A673 (cell line): ENCODE data around the gene RRP1B. TPM values are rescaled to one million over a fixed set of nuclear protein-coding genes. Genes with fewer than 3 reads are reported as not detected.

Experiments
- BruUV-seq: library from RNA; stranded (reverse); fragments of 400-500 nt; replicated peaks from 2 replicates; lab custom pipeline; 2021; lab: Mats Ljungman, UMichigan
- CTCF ChIA-PET: fragments of 300-600 bp; sonication (Branson Sonifier 250); formaldehyde crosslinking; loops from one replicate; lab custom pipeline; 2022; ENCODE audit warnings: antibody characterized with exemption; lab: Charles Lee
- POLR2A ChIA-PET: fragments of 300-600 bp; sonication (Branson Sonifier 250); formaldehyde crosslinking; loops from one replicate; lab custom pipeline; 2022; ENCODE audit warnings: antibody characterized with exemption; ENCODE audit not compliant: low non-redundant PET; lab: Charles Lee
- DNase-seq: peaks from one replicate; pipeline ENCODE4 v3.0.0-alpha.2; 2015; ENCODE audit warnings: low spot score
- H3K27ac ChIP-seq: fragments of 200-600 bp; sonication (generic); 2 replicates; pipeline ENCODE4 v1.5.1; 2016; ENCODE audit warnings: mixed run types, low read depth, mild to moderate bottlenecking, mixed read lengths, antibody characterized with exemption, low read length; ENCODE audit not compliant: poor library complexity, severe bottlenecking
- H3K27me3 ChIP-seq: fragments of 200-600 bp; sonication (generic); replicated peaks from 2 replicates; pipeline ENCODE4 v1.6.1; 2017; ENCODE audit warnings: mixed run types, low read depth, mild to moderate bottlenecking, mixed read lengths, antibody characterized with exemption, low read length; ENCODE audit not compliant: insufficient read depth, poor library complexity
- H3K36me3 ChIP-seq: fragments of 200-600 bp; sonication (generic); 2 replicates; pipeline ENCODE4 v1.6.1; 2016; ENCODE audit warnings: mixed run types, mild to moderate bottlenecking, mixed read lengths, antibody characterized with exemption, low read length; ENCODE audit not compliant: insufficient read depth, poor library complexity, severe bottlenecking
- H3K4me1 ChIP-seq: fragments of 200-600 bp; sonication (generic); 2 replicates; pipeline ENCODE4 v1.6.1; 2017; ENCODE audit warnings: mixed run types, mild to moderate bottlenecking, mixed read lengths, antibody characterized with exemption, low read length; ENCODE audit not compliant: insufficient read depth, poor library complexity, severe bottlenecking
- H3K4me3 ChIP-seq: fragments of 200-600 bp; sonication (generic); 2 replicates; pipeline ENCODE4 v1.5.1; 2016; ENCODE audit warnings: low read depth, mixed run types, mild to moderate bottlenecking, mixed read lengths, low read length; ENCODE audit not compliant: poor library complexity, severe bottlenecking
- H3K9me3 ChIP-seq: fragments of 200-600 bp; sonication (generic); 2 replicates; pipeline ENCODE4 v1.6.1; 2016; ENCODE audit warnings: mixed run types, low read depth, mild to moderate bottlenecking, mixed read lengths, antibody characterized with exemption, low read length; ENCODE audit not compliant: poor library complexity, severe bottlenecking
- EZH2 ChIP-seq: fragments of 200-600 bp; sonication (generic); IDR thresholded peaks from 2 replicates; pipeline ENCODE4 v1.6.1; 2017; ENCODE audit warnings: borderline replicate concordance, low read depth, mild to moderate bottlenecking, mixed read lengths, antibody characterized with exemption, low read length; ENCODE audit not compliant: poor library complexity, severe bottlenecking
- intact Hi-C: fragments of 100-400 bp; cut with micrococcal nuclease; formaldehyde crosslinking; loops from one replicate; pipeline ENCODE4 v1.10.0; 2022; ENCODE audit not compliant: unreplicated experiment
- total RNA-seq: library from RNA; stranded (reverse); gene quantifications from 2 replicates; pipeline ENCODE4 v1.2.3, GENCODE V29; 2021
- TF ChIP-seq, protein P1 (sequence below): fragments of 300-800, 200-600 bp; sonication (generic); conservative IDR thresholded peaks from 2 replicates; pipeline ENCODE4 v1.5.1; 2017; ENCODE audit warnings: low read depth, mild to moderate bottlenecking, antibody characterized with exemption, low read length, moderate library complexity, mixed read lengths

RRP1B gene
- total RNA-seq, 1 experiment from 2014 or later = 73.5 TPM

DNA sequence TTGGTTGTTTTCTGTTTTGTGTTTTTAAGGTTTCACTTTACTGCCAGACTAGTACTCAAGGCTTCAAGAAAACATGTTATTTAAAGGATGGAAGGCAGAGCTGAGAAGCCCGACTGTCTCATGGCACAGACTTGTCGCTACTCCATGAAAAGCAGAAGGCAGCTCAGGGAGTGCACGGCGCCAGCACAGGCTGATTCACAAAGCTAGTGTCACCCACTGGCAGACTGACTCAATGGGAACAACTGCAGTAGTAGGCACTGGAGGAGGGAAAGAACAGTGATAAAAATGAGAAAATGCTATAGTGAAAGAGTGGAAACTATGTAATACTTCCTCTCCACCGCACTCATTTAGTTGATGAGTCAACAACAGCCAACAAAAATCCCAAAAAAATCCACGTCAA is 14.8 kb upstream of the RRP1B start:
- CTCF ChIA-PET = interaction anchor here (0.5 kb wide), 1 partner anchor 370 kb away, joined by 3 read pairs; no protein-coding TSS in a partner anchor
- intact Hi-C loops = loop anchor here (10.0 kb wide), 2 partner anchors 330 to 1050 kb away; no protein-coding TSS in a partner anchor
- no peak overlapping the region for H3K27ac ChIP-seq

DNA sequence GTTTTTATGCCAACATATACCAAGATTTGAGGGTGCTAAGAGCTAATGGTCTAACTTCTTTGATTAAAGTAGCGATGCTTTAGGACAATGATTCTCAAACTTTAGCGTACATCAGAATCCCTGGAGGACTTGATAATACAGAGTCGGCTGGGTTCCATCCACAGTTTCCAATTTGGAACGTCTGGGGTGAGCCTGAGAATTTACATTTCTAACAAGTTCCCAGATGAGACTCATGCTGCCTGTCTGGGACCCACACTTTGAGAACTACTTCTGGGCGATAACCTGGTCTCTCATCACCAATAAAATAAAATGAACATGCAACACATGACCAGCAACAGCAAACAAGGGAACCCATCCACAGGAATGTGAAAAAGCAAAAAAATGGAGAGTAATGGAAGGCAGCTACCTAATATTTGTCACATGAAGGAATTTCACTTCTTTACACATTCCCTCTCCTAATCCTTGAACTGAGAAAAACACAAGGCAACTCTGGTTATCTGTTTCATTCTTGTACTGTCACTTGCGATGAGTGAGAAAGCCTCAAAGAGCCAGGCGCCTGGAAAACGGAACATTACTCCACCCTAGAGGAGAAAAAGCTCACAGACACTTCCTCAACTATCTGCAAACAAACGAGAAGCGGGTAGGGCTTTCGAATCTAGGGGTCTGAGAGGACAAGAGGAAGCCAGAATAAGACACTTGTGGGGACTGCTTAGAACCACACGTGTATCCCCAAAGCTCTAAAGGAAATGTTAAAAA is 14.0 kb upstream of the RRP1B start:
- no peak overlapping the region for H3K4me3 ChIP-seq
- BruUV-seq = no TSS peak
- no peaks in the 10 kb centered on the region for H3K27me3 ChIP-seq
- no peak overlapping the region for H3K27ac ChIP-seq
- H3K4me1 ChIP-seq = peaks cover 15% of the 10 kb centered on the region
- TF ChIP-seq, protein P1, sequence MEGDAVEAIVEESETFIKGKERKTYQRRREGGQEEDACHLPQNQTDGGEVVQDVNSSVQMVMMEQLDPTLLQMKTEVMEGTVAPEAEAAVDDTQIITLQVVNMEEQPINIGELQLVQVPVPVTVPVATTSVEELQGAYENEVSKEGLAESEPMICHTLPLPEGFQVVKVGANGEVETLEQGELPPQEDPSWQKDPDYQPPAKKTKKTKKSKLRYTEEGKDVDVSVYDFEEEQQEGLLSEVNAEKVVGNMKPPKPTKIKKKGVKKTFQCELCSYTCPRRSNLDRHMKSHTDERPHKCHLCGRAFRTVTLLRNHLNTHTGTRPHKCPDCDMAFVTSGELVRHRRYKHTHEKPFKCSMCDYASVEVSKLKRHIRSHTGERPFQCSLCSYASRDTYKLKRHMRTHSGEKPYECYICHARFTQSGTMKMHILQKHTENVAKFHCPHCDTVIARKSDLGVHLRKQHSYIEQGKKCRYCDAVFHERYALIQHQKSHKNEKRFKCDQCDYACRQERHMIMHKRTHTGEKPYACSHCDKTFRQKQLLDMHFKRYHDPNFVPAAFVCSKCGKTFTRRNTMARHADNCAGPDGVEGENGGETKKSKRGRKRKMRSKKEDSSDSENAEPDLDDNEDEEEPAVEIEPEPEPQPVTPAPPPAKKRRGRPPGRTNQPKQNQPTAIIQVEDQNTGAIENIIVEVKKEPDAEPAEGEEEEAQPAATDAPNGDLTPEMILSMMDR = peak; percentile 74
- TF ChIP-seq EZH2 = no peak
- H3K9me3 ChIP-seq = no peaks in the 10 kb centered on the region
- ChIA-PET CTCF (interaction anchor here (0.5 to 0.6 kb wide), 3 partner anchors 8 to 1051 kb away, joined by 3 to 4 read pairs (median 3); no protein-coding TSS in a partner anchor), POLR2A (interaction anchor here (0.5 kb wide), 1 partner anchor 453 kb away, joined by 3 read pairs; no protein-coding TSS in a partner anchor)
- intact Hi-C loops = loop anchor here (10.0 kb wide), 2 partner anchors 331 to 1051 kb away; no protein-coding TSS in a partner anchor
- H3K36me3 ChIP-seq = no peaks in the 10 kb centered on the region
- peak; percentile 81 for DNase-seq

More for the DNA sequence above, 14.8 kb upstream of the RRP1B start:
- H3K9me3 ChIP-seq = no peaks in the 10 kb centered on the region
- H3K4me3 ChIP-seq = no peak overlapping the region
- POLR2A ChIA-PET = no interaction called here
- no peaks in the 10 kb centered on the region for H3K27me3 ChIP-seq
- TF ChIP-seq, protein P1 = no peak
- no peak for TF ChIP-seq EZH2
- no TSS peak for BruUV-seq
- no peaks in the 10 kb centered on the region for H3K36me3 ChIP-seq
- H3K4me1 ChIP-seq = peaks cover 15% of the 10 kb centered on the region
- DNase-seq = no peak

DNA sequence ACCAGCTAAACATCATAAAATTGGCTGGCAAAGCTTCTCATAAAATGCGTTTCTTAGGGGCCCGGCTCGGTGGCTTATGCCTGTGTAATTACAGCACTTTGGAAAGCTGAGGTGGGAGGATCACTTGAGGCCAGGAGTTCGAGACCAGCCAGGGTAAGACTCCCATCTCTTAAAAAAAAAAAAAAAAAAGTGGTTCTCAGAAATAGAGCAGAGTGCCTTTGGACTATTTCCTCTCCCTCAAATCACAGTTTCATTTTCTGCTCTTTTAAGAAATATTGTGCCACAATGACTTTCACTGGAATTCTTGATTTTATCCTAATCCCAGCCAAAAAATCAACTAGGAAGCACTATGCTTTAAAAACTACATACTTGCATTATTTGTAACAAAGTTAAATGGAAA is 13.4 kb upstream of the RRP1B start:
- BruUV-seq = no TSS peak
- H3K36me3 ChIP-seq = no peaks in the 10 kb centered on the region
- POLR2A ChIA-PET = interaction anchor here (0.5 kb wide), 1 partner anchor 454 kb away, joined by 3 read pairs; no protein-coding TSS in a partner anchor
- H3K4me1 ChIP-seq = peaks cover 15% of the 10 kb centered on the region
- intact Hi-C loops = loop anchor here (2.0 to 10.0 kb wide), 3 partner anchors 331 to 1051 kb away; partner anchors contain the start of gene ERVH48-1
- no peaks in the 10 kb centered on the region for H3K27me3 ChIP-seq
- no peaks in the 10 kb centered on the region for H3K9me3 ChIP-seq
- TF ChIP-seq, protein P1 = no peak
- TF ChIP-seq EZH2 = no peak
- no peak for DNase-seq
- no peak overlapping the region for H3K27ac ChIP-seq
- CTCF ChIA-PET = interaction anchor here (0.6 kb wide), 1 partner anchor 8 kb away, joined by 3 read pairs; no protein-coding TSS in a partner anchor
- H3K4me3 ChIP-seq = no peak overlapping the region
